Gastrocnemius medialis (tissue), 4 donors: ENCODE data around the gene NCOA6.

Source experiments
- POLR2A ChIP-seq, 2 donors: fragments of 450-650 bp; IDR thresholded peaks; one replicate each; pipeline ENCODE4 v1.6.1; 2017; ENCODE audit warnings: antibody characterized with exemption in 2 of 2, mild to moderate bottlenecking in 2 of 2, moderate library complexity in 2 of 2
- TF ChIP-seq, protein P1 (sequence below), 5 experiments: fragments of 450-650 bp in 3 of 5; fragments of 200-600 bp in 2 of 5; sonication (generic) in 2 of 5; IDR thresholded peaks in 4 of 5; conservative IDR thresholded peaks in 1 of 5; 1 replicate in 4 of 5; 2 replicates in 1 of 5; pipeline ENCODE4 v1.5.1; 2016 to 2019; ENCODE audit warnings: antibody characterized with exemption in 5 of 5, mild to moderate bottlenecking in 3 of 5, moderate library complexity in 3 of 5

DNA sequence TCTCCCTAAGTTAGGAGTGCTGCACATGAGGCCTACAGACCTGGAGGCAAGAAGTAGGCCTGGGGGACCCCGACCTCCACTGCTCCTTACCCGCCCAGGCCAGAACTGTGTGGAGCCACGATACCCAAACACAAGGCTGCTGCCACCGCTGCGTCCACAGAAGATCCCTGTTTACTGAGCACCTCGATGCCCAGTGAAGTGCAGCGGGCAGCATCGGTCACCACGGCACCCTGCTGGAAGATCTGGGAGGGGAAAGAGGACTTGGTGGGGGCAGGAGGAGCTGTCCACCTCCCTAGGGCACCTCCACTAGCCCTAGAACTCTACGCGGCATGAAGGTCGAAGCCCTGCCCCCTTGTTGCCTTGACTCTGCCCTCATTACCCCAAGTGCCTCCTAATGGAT is 37.3 kb upstream of the NCOA6 start:
- TF ChIP-seq POLR2A (IDR thresholded peaks at IDR 0.05): no peak
- TF ChIP-seq, protein P1, sequence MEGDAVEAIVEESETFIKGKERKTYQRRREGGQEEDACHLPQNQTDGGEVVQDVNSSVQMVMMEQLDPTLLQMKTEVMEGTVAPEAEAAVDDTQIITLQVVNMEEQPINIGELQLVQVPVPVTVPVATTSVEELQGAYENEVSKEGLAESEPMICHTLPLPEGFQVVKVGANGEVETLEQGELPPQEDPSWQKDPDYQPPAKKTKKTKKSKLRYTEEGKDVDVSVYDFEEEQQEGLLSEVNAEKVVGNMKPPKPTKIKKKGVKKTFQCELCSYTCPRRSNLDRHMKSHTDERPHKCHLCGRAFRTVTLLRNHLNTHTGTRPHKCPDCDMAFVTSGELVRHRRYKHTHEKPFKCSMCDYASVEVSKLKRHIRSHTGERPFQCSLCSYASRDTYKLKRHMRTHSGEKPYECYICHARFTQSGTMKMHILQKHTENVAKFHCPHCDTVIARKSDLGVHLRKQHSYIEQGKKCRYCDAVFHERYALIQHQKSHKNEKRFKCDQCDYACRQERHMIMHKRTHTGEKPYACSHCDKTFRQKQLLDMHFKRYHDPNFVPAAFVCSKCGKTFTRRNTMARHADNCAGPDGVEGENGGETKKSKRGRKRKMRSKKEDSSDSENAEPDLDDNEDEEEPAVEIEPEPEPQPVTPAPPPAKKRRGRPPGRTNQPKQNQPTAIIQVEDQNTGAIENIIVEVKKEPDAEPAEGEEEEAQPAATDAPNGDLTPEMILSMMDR (IDR thresholded peaks at IDR 0.05 in 4 of 5, conservative IDR thresholded peaks at IDR 0.05 in 1 of 5): no peak
